ENCODE results near the gene SUN1. TPM values are rescaled to one million over a fixed set of nuclear protein-coding genes. Genes with fewer than 3 reads are reported as not detected.

The SUN1 gene
- total RNA-seq, 1 donor from 2014 or later = 186 TPM

DNA sequence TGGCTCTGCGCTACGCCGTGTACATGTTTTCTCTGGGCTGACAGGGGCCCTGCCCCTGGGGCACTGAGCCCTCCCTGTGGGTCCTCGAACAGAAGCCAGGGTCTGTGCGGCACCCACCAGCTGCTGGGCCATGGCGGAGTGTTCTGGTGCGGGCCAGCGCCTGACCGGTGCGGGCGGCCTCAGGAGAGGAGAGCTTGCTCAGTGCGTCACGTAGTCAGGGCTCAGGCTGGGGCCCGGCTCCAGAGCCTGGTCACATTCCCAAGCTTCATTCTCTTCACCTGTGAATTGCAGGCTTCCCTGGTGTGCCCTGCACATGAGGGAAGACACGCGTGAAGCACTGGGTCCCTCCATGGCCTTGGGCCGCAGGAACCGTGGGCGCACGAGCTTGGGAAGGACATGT lies 59.5 kb downstream of the SUN1 start:
- H3K27ac ChIP-seq = no peak overlapping the region
- H3K36me3 ChIP-seq = peaks cover 73 to 87% of the 10 kb centered on the region in 2 donors
- intact Hi-C loops (cut with DNase I) = no loop called here
- H3K9me3 ChIP-seq = no peaks in the 10 kb centered on the region
- DNase-seq (ENCODE audit: low spot score in 2 of 2) = no peak
- no peak overlapping the region for H3K4me3 ChIP-seq
- H3K27me3 ChIP-seq = no peaks in the 10 kb centered on the region
- TF ChIP-seq, protein P1, sequence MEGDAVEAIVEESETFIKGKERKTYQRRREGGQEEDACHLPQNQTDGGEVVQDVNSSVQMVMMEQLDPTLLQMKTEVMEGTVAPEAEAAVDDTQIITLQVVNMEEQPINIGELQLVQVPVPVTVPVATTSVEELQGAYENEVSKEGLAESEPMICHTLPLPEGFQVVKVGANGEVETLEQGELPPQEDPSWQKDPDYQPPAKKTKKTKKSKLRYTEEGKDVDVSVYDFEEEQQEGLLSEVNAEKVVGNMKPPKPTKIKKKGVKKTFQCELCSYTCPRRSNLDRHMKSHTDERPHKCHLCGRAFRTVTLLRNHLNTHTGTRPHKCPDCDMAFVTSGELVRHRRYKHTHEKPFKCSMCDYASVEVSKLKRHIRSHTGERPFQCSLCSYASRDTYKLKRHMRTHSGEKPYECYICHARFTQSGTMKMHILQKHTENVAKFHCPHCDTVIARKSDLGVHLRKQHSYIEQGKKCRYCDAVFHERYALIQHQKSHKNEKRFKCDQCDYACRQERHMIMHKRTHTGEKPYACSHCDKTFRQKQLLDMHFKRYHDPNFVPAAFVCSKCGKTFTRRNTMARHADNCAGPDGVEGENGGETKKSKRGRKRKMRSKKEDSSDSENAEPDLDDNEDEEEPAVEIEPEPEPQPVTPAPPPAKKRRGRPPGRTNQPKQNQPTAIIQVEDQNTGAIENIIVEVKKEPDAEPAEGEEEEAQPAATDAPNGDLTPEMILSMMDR (IDR thresholded peaks at IDR 0.05) = no peak
- H3K4me1 ChIP-seq = no peaks in the 10 kb centered on the region

- Histone ChIP-seq H3K36me3 (peaks cover 71 to 84% of the 10 kb centered on the region in 2 donors), H3K27ac (no peak overlapping the region)
- no peak for DNase-seq (ENCODE audit: low spot score in 2 of 2)
Measured at GRCh38 chr7:892648-893593, 60.6 kb downstream of the SUN1 start.

DNA sequence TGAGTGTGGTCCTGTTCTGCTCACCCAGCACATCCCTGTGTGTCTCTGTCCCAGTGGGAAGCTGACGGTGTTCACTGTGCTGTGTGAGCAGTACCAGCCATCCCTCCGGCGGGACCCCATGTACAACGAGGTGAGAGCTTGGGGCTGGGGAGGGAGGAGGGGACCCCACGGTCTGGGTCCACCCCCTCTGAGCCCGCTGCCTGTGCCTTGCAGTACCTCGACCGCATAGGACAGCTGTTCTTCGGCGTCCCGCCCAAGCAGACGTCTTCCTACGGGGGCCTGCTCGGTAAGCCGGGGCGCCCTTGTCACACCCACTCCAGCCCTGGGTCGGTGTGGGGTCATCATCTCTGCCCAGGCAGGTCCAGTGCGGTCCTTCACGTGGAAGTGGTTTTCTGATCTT lies 61.4 kb downstream of the SUN1 start:
- H3K9me3 ChIP-seq = no peaks in the 10 kb centered on the region
- no peaks in the 10 kb centered on the region for H3K27me3 ChIP-seq
- H3K27ac ChIP-seq = no peak overlapping the region
- TF ChIP-seq, protein P1 (IDR thresholded peaks at IDR 0.05) = no peak
- H3K4me3 ChIP-seq = no peak overlapping the region
- no peak for DNase-seq (ENCODE audit: low spot score in 2 of 2)
- no peaks in the 10 kb centered on the region for H3K4me1 ChIP-seq
- peaks cover 63 to 84% of the 10 kb centered on the region in 2 donors for H3K36me3 ChIP-seq
- intact Hi-C loops (cut with DNase I) = no loop called here

More at GRCh38 chr7:892648-893593, 60.6 kb downstream of the SUN1 start:
- Histone ChIP-seq H3K27me3 (no peaks in the 10 kb centered on the region), H3K9me3 (no peaks in the 10 kb centered on the region), H3K4me1 (no peaks in the 10 kb centered on the region), H3K4me3 (no peak overlapping the region)
- TF ChIP-seq, protein P1 (IDR thresholded peaks at IDR 0.05) = no peak
- intact Hi-C loops (cut with DNase I) = no loop called here

- intact Hi-C loops (cut with DNase I) = no loop called here
- no peaks in the 10 kb centered on the region for H3K4me1 ChIP-seq
- no peaks in the 10 kb centered on the region for H3K27me3 ChIP-seq
- H3K36me3 ChIP-seq = peaks cover 57 to 83% of the 10 kb centered on the region in 2 donors
- H3K27ac ChIP-seq = no peak overlapping the region
- H3K9me3 ChIP-seq = no peaks in the 10 kb centered on the region
- TF ChIP-seq, protein P1 (IDR thresholded peaks at IDR 0.05) = no peak
- no peak overlapping the region for H3K4me3 ChIP-seq
- DNase-seq (ENCODE audit: low spot score in 2 of 2) = no peak
Measured at GRCh38 chr7:894164-894867, 62.0 kb downstream of the SUN1 start.

DNA sequence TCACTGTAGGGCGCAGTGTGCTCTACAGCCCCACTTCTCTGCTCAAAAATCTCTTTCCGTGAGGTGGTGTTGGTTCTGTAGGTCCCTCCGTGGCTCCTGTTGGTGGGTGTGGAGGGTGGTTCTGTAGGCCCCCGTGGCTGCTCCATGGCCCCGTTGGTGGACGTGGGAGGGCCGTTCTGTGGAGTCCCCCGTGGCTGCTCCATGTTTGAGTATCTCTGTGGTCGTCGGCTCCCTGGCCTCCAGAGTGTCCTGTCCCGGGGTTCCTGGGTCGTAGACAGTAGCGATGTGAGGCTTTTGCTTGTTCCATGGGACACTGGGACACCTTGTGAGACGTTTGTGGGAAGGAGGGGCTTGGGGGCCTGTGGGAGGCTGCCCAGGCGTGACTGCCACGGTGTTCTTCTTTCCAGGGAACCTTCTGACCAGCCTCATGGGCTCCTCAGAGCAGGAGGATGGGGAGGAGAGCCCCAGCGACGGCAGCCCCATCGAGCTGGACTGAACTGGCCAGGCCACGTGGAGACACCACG lies 62.7 kb downstream of the SUN1 start:
- intact Hi-C loops (cut with DNase I) = no loop called here

More for the DNA sequence above, 62.7 kb downstream of the SUN1 start:
- no peak overlapping the region for H3K4me3 ChIP-seq
- no peaks in the 10 kb centered on the region for H3K9me3 ChIP-seq
- TF ChIP-seq, protein P1 (IDR thresholded peaks at IDR 0.05) = no peak
- no peaks in the 10 kb centered on the region for H3K27me3 ChIP-seq
- H3K36me3 ChIP-seq = peaks cover 56 to 83% of the 10 kb centered on the region in 2 donors
- no peak for DNase-seq (ENCODE audit: low spot score in 2 of 2)
- H3K27ac ChIP-seq = no peak overlapping the region
- H3K4me1 ChIP-seq = no peaks in the 10 kb centered on the region

Data from ascending aorta (tissue), 2 donors.